Measurements from ENCODE around the gene C16orf90.

- no peak for TF ChIP-seq CTCF (IDR thresholded peaks at IDR 0.05)
- TF ChIP-seq POLR2A (IDR thresholded peaks at IDR 0.05), result no peak
- TF ChIP-seq POLR2AphosphoS5 (IDR thresholded peaks at IDR 0.05), result no peak
- TF ChIP-seq EP300 (IDR thresholded peaks at IDR 0.05), result no peak
Observed at GRCh38 chr16:3479654-3480216, 15.6 kb downstream of the C16orf90 start.
